ENCODE results near the gene CELA2B. TPM values are rescaled to one million over a fixed set of nuclear protein-coding genes. Genes with fewer than 3 reads are reported as not detected.
"Not testable (repeated sequence)": the region's sequence is repeated elsewhere in the genome, so short reads cannot be mapped to it uniquely, and the experiment has no call there.

The CELA2B gene
- total RNA-seq, 4 donors from 2014 or later, result not detected

DNA sequence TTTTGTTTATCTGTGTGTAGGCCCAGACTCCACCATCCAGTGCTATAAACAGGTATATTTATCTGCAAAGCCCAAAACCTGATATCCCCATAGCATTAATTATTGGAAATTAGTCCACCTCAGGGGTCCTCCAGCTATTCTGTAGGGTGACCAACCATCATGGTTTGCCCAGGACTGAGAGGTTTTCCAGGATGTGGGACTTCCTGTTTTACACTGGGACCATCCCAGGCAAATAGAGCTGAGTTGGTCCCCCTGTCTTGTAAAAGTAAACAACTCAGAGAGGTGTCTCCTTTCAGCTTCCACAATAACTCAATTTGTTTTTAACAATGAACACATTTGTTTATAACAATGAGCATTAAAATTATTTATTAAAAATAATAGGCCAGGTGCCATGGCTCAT lies 7.8 kb upstream of the CELA2B start:
- peaks cover 2% of the 10 kb centered on the region for H3K4me1 ChIP-seq
- TF ChIP-seq POLR2A (IDR thresholded peaks at IDR 0.05), result no peak
- no peak for TF ChIP-seq CTCF (IDR thresholded peaks at IDR 0.05)
- TF ChIP-seq EP300 (IDR thresholded peaks at IDR 0.05), result no peak
- no peak for TF ChIP-seq POLR2AphosphoS5 (IDR thresholded peaks at IDR 0.05)
- H3K9me3 ChIP-seq, result no peaks in the 10 kb centered on the region
- no peak for DNase-seq (ENCODE audit: low spot score in 2 of 2)
- no peak overlapping the region for H3K27ac ChIP-seq
- no peak overlapping the region for H3K4me3 ChIP-seq
- H3K36me3 ChIP-seq, result no peaks in the 10 kb centered on the region
- H3K27me3 ChIP-seq, result no peaks in the 10 kb centered on the region

GRCh38 chr1:15469361-15469760 lies 6.5 kb upstream of the CELA2B start:
- Histone ChIP-seq H3K9me3 (no peaks in the 10 kb centered on the region), H3K27ac (no peak overlapping the region), H3K4me1 (no peaks in the 10 kb centered on the region), H3K4me3 (no peak overlapping the region), H3K36me3 (no peaks in the 10 kb centered on the region), H3K27me3 (no peaks in the 10 kb centered on the region)
- no peak for TF ChIP-seq POLR2AphosphoS5 (IDR thresholded peaks at IDR 0.05)
- TF ChIP-seq CTCF (IDR thresholded peaks at IDR 0.05), result no peak
- TF ChIP-seq EP300 (IDR thresholded peaks at IDR 0.05), result no peak
- no peak for TF ChIP-seq POLR2A (IDR thresholded peaks at IDR 0.05)
- 40% methylated on average over 3 of the region's 3 CpGs for WGBS
- DNase-seq (ENCODE audit: low spot score in 2 of 2), result no peak

- not testable (repeated sequence) for H3K4me3 ChIP-seq; DNase-seq (ENCODE audit: low spot score in 2 of 2); H3K9me3 ChIP-seq; H3K27me3 ChIP-seq; H3K4me1 ChIP-seq; H3K36me3 ChIP-seq; H3K27ac ChIP-seq
- 75% methylated on average over 9 of the region's 9 CpGs for WGBS
Measured at GRCh38 chr1:15469821-15470448, 6.0 kb upstream of the CELA2B start.

DNA sequence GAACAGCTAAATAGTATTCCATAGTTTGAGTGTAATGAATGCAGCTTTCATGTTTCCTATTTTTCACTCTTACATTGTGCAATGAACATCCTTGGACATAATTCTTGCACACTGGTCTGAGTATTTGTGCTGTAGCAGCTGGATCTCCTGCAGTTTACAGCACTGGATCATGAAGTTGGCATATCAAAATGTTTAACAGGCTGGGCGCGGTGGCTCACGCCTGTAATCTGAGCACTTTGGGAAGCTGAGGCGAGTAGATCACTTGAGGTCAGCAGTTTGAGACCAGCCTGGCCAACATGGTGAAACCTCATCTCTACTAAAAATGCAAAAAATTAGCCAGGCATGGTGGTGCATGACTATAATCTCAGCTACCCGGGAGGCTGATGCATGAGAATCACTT lies 4.8 kb upstream of the CELA2B start:
- not testable (repeated sequence) for H3K4me3 ChIP-seq; DNase-seq (ENCODE audit: low spot score in 2 of 2); H3K36me3 ChIP-seq; H3K9me3 ChIP-seq; H3K27me3 ChIP-seq; H3K4me1 ChIP-seq; H3K27ac ChIP-seq
- WGBS, result 91% methylated on average over 5 of the region's 5 CpGs

DNA sequence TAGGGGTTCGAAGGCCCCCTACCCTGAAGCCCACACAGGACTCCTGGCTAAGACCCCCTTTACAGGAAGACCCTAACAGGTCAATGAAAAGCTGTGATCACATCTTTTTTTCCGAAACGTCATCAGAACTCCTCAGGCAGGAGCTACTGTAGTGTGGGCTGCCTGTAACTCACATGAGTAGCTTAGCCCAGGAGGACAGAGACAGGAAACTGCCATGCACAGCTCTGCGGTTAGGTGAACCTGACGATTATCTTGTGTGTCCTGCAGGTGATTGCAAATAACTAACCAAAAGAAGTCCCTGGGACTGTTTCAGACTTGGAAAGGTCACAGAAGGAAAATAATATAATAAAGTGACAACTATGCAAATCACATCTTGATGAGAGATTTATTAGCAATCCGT lies 4.2 kb upstream of the CELA2B start:
- H3K4me3 ChIP-seq; H3K27me3 ChIP-seq; H3K9me3 ChIP-seq; H3K27ac ChIP-seq; H3K36me3 ChIP-seq; DNase-seq (ENCODE audit: low spot score in 2 of 2); H3K4me1 ChIP-seq: not testable (repeated sequence)
- 71% methylated on average over 6 of the region's 6 CpGs for WGBS

- Histone ChIP-seq H3K27ac (no peak overlapping the region), H3K4me1 (no peaks in the 10 kb centered on the region), H3K27me3 (no peaks in the 10 kb centered on the region), H3K9me3 (no peaks in the 10 kb centered on the region), H3K4me3 (no peak overlapping the region), H3K36me3 (no peaks in the 10 kb centered on the region)
- DNase-seq (ENCODE audit: low spot score in 2 of 2), result no peak
- WGBS, result 80% methylated on average over 11 of the region's 11 CpGs
- TF ChIP-seq POLR2AphosphoS5 (IDR thresholded peaks at IDR 0.05) (no peak), CTCF (IDR thresholded peaks at IDR 0.05) (no peak), POLR2A (IDR thresholded peaks at IDR 0.05) (no peak), EP300 (IDR thresholded peaks at IDR 0.05) (no peak)
Measured at GRCh38 chr1:15472587-15472986, 3.3 kb upstream of the CELA2B start.

- 93% methylated on average over 3 of the region's 3 CpGs for WGBS
- DNase-seq (ENCODE audit: low spot score in 2 of 2), result no peak
- H3K4me3 ChIP-seq, result no peak overlapping the region
- H3K36me3 ChIP-seq, result no peaks in the 10 kb centered on the region
- no peak for TF ChIP-seq EP300 (IDR thresholded peaks at IDR 0.05)
- H3K4me1 ChIP-seq, result no peaks in the 10 kb centered on the region
- no peak overlapping the region for H3K27ac ChIP-seq
- no peaks in the 10 kb centered on the region for H3K9me3 ChIP-seq
- no peaks in the 10 kb centered on the region for H3K27me3 ChIP-seq
Measured at GRCh38 chr1:15476927-15477326, 1.0 kb downstream of the CELA2B start.
